Measurements from ENCODE around the gene GRIN1. TPM values are rescaled to one million over a fixed set of nuclear protein-coding genes. Genes with fewer than 3 reads are reported as not detected.

GRIN1 gene
- total and polyA plus RNA-seq, 2 of the 8 experiments (the other 6 are each of a cell fraction or from before 2014, with no cell fraction given), result 0.48 to 2.1 TPM

DNA sequence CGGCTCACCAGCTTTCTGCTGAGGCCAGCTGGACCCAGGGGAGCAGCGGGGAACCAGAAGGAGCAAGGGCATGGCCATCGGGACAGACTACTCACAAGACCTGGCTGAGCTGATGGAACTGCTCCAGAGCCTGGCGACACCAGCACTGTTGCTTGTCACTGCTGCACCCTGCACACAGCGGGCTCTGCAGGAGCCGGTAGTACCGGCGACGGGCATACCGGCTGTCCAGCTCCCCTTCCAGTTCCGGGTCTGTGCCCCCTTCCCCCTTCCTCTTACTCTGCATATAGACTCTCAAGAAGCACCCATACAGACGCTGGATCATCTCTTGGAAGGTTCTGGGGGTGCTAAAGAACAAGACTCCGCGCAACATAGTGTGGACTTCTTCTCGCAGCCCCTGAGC is 48.4 kb downstream of the GRIN1 start (continued):
- TF ChIP-seq, protein P1, sequence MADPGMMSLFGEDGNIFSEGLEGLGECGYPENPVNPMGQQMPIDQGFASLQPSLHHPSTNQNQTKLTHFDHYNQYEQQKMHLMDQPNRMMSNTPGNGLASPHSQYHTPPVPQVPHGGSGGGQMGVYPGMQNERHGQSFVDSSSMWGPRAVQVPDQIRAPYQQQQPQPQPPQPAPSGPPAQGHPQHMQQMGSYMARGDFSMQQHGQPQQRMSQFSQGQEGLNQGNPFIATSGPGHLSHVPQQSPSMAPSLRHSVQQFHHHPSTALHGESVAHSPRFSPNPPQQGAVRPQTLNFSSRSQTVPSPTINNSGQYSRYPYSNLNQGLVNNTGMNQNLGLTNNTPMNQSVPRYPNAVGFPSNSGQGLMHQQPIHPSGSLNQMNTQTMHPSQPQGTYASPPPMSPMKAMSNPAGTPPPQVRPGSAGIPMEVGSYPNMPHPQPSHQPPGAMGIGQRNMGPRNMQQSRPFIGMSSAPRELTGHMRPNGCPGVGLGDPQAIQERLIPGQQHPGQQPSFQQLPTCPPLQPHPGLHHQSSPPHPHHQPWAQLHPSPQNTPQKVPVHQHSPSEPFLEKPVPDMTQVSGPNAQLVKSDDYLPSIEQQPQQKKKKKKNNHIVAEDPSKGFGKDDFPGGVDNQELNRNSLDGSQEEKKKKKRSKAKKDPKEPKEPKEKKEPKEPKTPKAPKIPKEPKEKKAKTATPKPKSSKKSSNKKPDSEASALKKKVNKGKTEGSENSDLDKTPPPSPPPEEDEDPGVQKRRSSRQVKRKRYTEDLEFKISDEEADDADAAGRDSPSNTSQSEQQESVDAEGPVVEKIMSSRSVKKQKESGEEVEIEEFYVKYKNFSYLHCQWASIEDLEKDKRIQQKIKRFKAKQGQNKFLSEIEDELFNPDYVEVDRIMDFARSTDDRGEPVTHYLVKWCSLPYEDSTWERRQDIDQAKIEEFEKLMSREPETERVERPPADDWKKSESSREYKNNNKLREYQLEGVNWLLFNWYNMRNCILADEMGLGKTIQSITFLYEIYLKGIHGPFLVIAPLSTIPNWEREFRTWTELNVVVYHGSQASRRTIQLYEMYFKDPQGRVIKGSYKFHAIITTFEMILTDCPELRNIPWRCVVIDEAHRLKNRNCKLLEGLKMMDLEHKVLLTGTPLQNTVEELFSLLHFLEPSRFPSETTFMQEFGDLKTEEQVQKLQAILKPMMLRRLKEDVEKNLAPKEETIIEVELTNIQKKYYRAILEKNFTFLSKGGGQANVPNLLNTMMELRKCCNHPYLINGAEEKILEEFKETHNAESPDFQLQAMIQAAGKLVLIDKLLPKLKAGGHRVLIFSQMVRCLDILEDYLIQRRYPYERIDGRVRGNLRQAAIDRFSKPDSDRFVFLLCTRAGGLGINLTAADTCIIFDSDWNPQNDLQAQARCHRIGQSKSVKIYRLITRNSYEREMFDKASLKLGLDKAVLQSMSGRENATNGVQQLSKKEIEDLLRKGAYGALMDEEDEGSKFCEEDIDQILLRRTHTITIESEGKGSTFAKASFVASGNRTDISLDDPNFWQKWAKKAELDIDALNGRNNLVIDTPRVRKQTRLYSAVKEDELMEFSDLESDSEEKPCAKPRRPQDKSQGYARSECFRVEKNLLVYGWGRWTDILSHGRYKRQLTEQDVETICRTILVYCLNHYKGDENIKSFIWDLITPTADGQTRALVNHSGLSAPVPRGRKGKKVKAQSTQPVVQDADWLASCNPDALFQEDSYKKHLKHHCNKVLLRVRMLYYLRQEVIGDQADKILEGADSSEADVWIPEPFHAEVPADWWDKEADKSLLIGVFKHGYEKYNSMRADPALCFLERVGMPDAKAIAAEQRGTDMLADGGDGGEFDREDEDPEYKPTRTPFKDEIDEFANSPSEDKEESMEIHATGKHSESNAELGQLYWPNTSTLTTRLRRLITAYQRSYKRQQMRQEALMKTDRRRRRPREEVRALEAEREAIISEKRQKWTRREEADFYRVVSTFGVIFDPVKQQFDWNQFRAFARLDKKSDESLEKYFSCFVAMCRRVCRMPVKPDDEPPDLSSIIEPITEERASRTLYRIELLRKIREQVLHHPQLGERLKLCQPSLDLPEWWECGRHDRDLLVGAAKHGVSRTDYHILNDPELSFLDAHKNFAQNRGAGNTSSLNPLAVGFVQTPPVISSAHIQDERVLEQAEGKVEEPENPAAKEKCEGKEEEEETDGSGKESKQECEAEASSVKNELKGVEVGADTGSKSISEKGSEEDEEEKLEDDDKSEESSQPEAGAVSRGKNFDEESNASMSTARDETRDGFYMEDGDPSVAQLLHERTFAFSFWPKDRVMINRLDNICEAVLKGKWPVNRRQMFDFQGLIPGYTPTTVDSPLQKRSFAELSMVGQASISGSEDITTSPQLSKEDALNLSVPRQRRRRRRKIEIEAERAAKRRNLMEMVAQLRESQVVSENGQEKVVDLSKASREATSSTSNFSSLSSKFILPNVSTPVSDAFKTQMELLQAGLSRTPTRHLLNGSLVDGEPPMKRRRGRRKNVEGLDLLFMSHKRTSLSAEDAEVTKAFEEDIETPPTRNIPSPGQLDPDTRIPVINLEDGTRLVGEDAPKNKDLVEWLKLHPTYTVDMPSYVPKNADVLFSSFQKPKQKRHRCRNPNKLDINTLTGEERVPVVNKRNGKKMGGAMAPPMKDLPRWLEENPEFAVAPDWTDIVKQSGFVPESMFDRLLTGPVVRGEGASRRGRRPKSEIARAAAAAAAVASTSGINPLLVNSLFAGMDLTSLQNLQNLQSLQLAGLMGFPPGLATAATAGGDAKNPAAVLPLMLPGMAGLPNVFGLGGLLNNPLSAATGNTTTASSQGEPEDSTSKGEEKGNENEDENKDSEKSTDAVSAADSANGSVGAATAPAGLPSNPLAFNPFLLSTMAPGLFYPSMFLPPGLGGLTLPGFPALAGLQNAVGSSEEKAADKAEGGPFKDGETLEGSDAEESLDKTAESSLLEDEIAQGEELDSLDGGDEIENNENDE (IDR thresholded peaks at IDR 0.05; ENCODE audit: insufficient replicate concordance, low read length), result no peak
- no peak for TF ChIP-seq BACH1 (IDR thresholded peaks at IDR 0.05; ENCODE audit: low read length)
- TF ChIP-seq BCL11A (IDR thresholded peaks at IDR 0.05; ENCODE audit: low read depth in 2 of 2, low read length in 2 of 2), result no peak
- TF ChIP-seq ZNF274 (IDR thresholded peaks at IDR 0.05; ENCODE audit: borderline replicate concordance, extremely low read depth, low read length), result no peak
- no peak for TF ChIP-seq MAFK (IDR thresholded peaks at IDR 0.05; ENCODE audit: low read depth, low read length)
- TF ChIP-seq, protein P2, sequence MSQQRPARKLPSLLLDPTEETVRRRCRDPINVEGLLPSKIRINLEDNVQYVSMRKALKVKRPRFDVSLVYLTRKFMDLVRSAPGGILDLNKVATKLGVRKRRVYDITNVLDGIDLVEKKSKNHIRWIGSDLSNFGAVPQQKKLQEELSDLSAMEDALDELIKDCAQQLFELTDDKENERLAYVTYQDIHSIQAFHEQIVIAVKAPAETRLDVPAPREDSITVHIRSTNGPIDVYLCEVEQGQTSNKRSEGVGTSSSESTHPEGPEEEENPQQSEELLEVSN (IDR thresholded peaks at IDR 0.05), result no peak
- no peak for TF ChIP-seq SRF (IDR thresholded peaks at IDR 0.05; ENCODE audit: low read depth, low read length)
- no peak for TF ChIP-seq ASH2L (IDR thresholded peaks at IDR 0.05; ENCODE audit: low read length)
- no peak for TF ChIP-seq EP300 (IDR thresholded peaks at IDR 0.05; ENCODE audit: borderline replicate concordance in 1 of 2, low read depth in 2 of 2, low read length in 2 of 2)
- no peak for TF ChIP-seq CBX8 (IDR thresholded peaks at IDR 0.05; ENCODE audit: borderline replicate concordance, low read depth, low read length)
- no peak for TF ChIP-seq SIX5 (IDR thresholded peaks at IDR 0.05; ENCODE audit: low read depth, low read length)

All from H1 (cell line).